NCI-H345 (cell line): ENCODE results near the gene TMEM119.
"Not testable (repeated sequence)": the region's sequence is repeated elsewhere in the genome, so short reads cannot be mapped to it uniquely, and the experiment has no call there.

Experiments
- DNase-seq: peaks from one replicate; lab custom pipeline; 2025; lab: John Stamatoyannopoulos, UW

TMEM119 gene

DNA sequence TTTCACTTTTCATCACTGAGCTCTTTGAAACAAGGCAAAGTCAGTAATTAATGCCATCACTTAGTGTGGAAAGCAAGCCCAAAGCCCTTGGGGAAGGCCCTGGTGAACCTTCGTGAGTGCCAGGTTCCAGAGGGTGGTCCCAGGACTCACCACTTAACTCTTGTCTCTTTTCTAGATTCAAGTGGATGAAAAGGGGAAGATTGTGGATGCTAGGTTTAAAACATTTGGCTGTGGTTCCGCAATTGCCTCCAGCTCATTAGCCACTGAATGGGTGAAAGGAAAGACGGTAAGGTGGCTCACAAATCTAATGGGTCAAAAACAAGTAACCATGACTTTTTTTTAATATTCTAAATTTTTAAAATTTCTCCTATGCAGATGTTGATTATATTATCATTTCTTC lies 32.7 kb downstream of the TMEM119 start:
- no peak for DNase-seq

DNA sequence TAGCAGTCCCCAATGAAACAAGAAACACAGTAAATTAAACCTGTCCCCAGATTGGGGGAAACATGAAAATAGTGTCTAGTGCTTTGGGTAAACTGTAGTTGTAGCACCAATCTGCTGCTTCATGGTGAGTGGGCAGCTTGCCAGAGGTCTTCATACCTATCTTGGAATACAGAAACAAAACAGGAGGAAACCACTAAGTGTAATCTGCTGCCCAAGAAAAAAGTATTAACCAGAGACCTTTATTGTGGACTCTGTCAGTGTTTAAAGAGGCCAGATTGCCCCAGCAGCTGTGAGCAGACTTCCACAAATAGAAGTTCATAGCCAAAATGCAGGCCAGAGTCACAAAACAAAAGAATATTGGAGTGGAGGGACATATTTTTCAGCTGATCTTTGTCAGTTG lies 33.2 kb downstream of the TMEM119 start:
- no peak for DNase-seq

DNA sequence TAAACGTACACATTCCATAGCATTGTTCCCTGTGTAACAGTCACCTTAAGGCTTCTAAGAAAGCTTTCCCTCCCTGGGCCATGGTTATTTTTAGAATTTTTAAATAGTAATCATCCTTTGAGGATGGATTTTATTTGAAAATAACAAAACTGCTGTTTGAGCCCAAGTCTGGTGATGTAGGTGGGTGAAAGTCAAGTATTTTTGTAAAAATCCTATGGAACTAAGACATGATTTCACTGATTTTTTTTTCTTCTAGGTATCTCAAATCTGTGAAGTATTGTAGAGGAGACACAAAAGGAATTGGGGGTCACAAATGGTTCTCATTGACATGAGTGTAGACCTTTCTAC lies 34.1 kb downstream of the TMEM119 start:
- DNase-seq = no peak

DNA sequence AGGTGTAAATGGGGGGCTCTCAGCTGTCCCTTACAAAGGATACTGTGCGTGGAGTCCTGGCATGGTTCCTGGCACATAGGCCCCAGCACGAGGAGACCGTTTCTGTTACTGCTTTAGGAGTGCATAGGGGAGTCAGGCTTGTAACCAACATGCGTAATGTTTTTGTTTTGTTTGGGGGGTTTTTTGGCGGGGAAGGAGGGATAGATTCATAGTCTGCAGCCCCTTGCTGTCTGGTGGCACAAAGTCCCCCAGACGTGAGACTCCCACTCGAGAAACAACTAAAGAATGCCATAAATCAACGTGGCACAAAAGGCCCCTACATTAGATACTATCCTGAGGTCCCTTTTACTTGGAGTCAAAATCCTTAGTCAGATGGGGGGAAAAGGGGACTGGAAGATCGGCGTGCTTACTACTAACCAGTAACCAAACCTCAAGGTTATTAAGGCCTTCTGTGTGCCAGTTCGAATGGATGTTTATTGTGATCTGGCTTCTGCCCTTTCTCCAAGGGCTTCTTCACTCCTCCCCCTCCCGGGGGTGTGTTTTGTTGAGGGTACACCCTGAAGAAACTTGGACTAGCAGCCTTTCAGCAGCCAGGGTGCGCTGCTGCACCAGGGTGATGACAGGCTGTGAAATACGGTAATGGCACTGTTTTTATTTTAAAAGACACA lies 34.6 kb downstream of the TMEM119 start:
- peak; percentile 85 for DNase-seq

- DNase-seq = peak; percentile 98
Measured at GRCh38 chr12:108562348-108563135, 35.3 kb downstream of the TMEM119 start, which contains the start of gene ISCU. Gene ISCU (plus strand): TSS chr12:108562596. CDS start chr12:108562623, 27 bp downstream.

GRCh38 chr12:108561852-108562347 lies 36.0 kb downstream of the TMEM119 start:
- DNase-seq = no peak

- peak; percentile 87 for DNase-seq
Measured at GRCh38 chr12:108560752-108561719, 36.8 kb downstream of the TMEM119 start, which contains the start of gene SART3. Gene SART3 (minus strand): TSS chr12:108561173. CDS start chr12:108561154, 19 bp downstream.

- no peak for DNase-seq
Measured at GRCh38 chr12:108560321-108560721, 37.6 kb downstream of the TMEM119 start.

- DNase-seq = no peak
Measured at GRCh38 chr12:108559748-108560147, 38.1 kb downstream of the TMEM119 start.

DNA sequence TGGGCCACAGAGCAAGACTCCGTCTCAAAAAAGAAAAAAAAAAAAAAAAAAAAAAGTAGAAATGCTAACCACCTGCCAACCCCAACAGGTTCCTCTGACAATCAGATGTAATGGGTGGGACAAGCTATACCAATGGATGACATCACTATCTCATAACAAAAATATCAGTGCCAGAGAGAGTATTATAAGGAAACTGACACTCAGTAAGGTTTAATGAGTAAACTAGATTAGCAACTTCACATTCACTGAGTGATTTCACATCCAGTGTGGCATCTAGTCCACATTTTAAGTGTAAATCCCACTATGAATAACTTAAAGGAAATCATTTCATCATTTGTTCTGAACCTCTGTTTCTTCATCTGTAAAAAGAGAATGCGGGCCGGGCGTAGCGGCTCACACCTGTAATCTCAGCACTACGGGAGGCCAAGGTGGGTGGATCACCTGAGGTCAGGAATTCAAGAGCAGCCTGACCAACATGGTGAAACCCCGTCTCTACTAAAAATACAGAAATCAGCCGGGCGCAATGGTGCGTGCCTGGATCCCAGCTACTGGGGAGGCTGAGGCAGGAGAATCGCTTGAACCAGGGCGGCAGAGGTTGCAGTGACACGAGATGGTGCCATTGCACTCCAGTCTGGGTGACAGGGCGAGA lies 38.8 kb downstream of the TMEM119 start:
- DNase-seq = no peak

- not testable (repeated sequence) for DNase-seq
Measured at GRCh38 chr12:108555383-108555782, 42.5 kb downstream of the TMEM119 start.

GRCh38 chr12:108553799-108554198 lies 44.1 kb downstream of the TMEM119 start:
- DNase-seq = no peak

DNA sequence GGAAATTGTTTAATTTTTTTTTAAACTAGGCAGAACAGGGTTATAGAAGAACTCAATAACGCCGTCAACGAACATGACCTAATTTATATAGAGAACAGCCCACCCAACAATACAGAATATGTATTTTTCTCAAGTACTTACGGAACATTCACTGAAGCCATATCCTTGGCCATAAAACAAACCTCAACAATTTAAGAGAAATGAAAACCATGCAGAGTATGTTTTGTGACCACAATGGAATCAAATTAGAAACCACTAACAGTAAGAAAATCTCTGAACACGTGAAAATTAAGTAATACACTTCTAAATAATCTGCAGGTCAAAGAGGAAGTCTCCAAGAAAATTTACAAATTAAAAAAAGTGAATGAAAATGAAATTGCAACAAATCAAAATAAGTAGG lies 46.3 kb downstream of the TMEM119 start:
- DNase-seq = no peak

GRCh38 chr12:108548954-108549521 lies 48.8 kb downstream of the TMEM119 start:
- DNase-seq = no peak

GRCh38 chr12:108547686-108548085 lies 50.2 kb downstream of the TMEM119 start:
- no peak for DNase-seq

DNA sequence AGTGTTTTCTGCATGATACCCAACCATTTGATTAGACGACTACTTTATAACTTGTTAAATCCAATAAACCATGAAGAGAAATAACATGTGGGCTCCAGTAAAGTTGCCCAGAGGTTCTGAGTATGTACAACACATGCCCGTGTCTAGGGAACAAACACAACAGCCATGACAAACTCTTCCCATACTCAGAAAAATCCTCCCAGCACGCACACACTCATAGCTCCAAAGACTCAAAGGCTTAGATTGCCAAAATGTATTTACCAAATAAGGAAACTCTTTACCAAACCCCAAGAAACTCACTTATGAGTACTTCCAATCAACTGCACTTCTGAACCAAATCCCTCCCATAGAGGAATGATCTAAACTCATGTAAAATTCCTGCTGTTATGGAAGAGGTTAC lies 54.2 kb downstream of the TMEM119 start:
- no peak for DNase-seq

GRCh38 chr12:108542320-108542719 lies 55.6 kb downstream of the TMEM119 start:
- no peak for DNase-seq
